BLaER1 treated with 17β-estradiol and CSF1 and Interleukin-3, amounts not matched to agents 10 nM and 100 nM (cell line): ENCODE data around the gene TCP10L.
"Not testable (repeated sequence)": the region's sequence is repeated elsewhere in the genome, so short reads cannot be mapped to it uniquely, and the experiment has no call there.

Experiments used
- H3K27ac ChIP-seq, 11 experiments: shearing (Covaris generic); formaldehyde crosslinking; 2 replicates each; pipeline ENCODE4 v1.8.1; 2022
- H3K27me3 ChIP-seq, 11 experiments: shearing (Covaris generic); formaldehyde crosslinking; 2 replicates each; pipeline ENCODE4 v1.8.1; 2022
- H3K36me3 ChIP-seq, 11 experiments: shearing (Covaris generic); formaldehyde crosslinking; 2 replicates each; pipeline ENCODE4 v1.8.1; 2022
- H3K4me1 ChIP-seq, 10 experiments: shearing (Covaris generic); formaldehyde crosslinking; 2 replicates each; pipeline ENCODE4 v1.8.1; 2022
- H3K4me2 ChIP-seq, 11 experiments: shearing (Covaris generic); formaldehyde crosslinking; 2 replicates each; pipeline ENCODE4 v1.8.1; 2022
- H3K4me3 ChIP-seq, 10 experiments: shearing (Covaris generic); formaldehyde crosslinking; 2 replicates each; pipeline ENCODE4 v1.8.1; 2022
- H3K9ac ChIP-seq, 11 experiments: shearing (Covaris generic); formaldehyde crosslinking; 2 replicates each; pipeline ENCODE4 v1.8.1; 2022
- H3K9me3 ChIP-seq, 11 experiments: shearing (Covaris generic); formaldehyde crosslinking; replicated peaks in 1 of 11; 2 replicates each; pipeline ENCODE4 v1.8.1; 2022
- H4K20me1 ChIP-seq, 11 experiments: shearing (Covaris generic); formaldehyde crosslinking; 2 replicates each; pipeline ENCODE4 v1.8.1; 2022
- Cebpa-rat ChIP-seq, 11 experiments: shearing (Covaris generic); IDR thresholded peaks; 2 replicates each; pipeline ENCODE4 v1.8.1; 2022

The TCP10L gene, protein sequence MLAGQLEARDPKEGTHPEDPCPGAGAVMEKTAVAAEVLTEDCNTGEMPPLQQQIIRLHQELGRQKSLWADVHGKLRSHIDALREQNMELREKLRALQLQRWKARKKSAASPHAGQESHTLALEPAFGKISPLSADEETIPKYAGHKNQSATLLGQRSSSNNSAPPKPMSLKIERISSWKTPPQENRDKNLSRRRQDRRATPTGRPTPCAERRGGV

GRCh38 chr21:32585042-32585710 is at the start of gene TCP10L:
Gene TCP10L (minus strand): TSS chr21:32585523. CDS start chr21:32584304, 1,219 bp downstream.
- Histone ChIP-seq H3K4me2 (no peak within 1 kb of the TSS), H3K27me3 (no peaks in the 10 kb centered on the region), H3K4me3 (no peak within 1 kb of the TSS), H3K36me3 (peaks cover 0 to 7% (median 0%) of the 10 kb centered on the region in 11 experiments; a peak in 2 of 22 replicates), H3K4me1 (no peaks in the 10 kb centered on the region), H3K27ac (no peak within 1 kb of the TSS), H4K20me1 (no peaks in the 10 kb centered on the region; a peak in 1 of 22 replicates), H3K9me3 (no peaks in the 10 kb centered on the region), H3K9ac (no peak within 1 kb of the TSS)
- no peak for TF ChIP-seq Cebpa-rat (IDR thresholded peaks at IDR 0.05)

GRCh38 chr21:32626621-32627196 is 41.4 kb upstream of the TCP10L start:
- Histone ChIP-seq H3K27me3 (no peaks in the 10 kb centered on the region), H3K4me1 (peaks cover 0 to 17% (median 8%) of the 10 kb centered on the region in 10 experiments; a peak in 11 of 20 replicates), H3K9ac (no peak overlapping the region), H3K36me3 (peaks cover 13 to 40% (median 20%) of the 10 kb centered on the region in 11 experiments), H3K4me2 (peak overlapping the region in 5 of 11 experiments; percentile 3 to 25 (median 7); a peak in 2 of 22 replicates), H3K27ac (no peak overlapping the region), H3K4me3 (0 out of 20 replicates have a peak overlapping the region, but pooled peaks of 1 of the 10 experiments have one; percentile 26), H3K9me3 (peaks cover 0 to 17% (median 12%) of the 10 kb centered on the region in 11 experiments; a peak in 19 of 22 replicates), H4K20me1 (no peaks in the 10 kb centered on the region)
- no peak for TF ChIP-seq Cebpa-rat (IDR thresholded peaks at IDR 0.05)

- not testable (repeated sequence) for H3K4me1 ChIP-seq, H3K9me3 ChIP-seq, H3K4me2 ChIP-seq, H3K27ac ChIP-seq, H4K20me1 ChIP-seq, H3K9ac ChIP-seq, H3K36me3 ChIP-seq, H3K4me3 ChIP-seq, H3K27me3 ChIP-seq
Observed at GRCh38 chr21:32618218-32618617, 32.9 kb upstream of the TCP10L start.

GRCh38 chr21:32613436-32614043 is 28.2 kb upstream of the TCP10L start:
- Histone ChIP-seq H3K9me3 (no peaks in the 10 kb centered on the region), H3K27ac (peak overlapping the region in 9 of 11 experiments; percentile 77 to 94 (median 82); a peak in 14 of 22 replicates), H3K4me1 (peaks cover 13 to 23% (median 19%) of the 10 kb centered on the region in 10 experiments), H3K9ac (peak overlapping the region in 2 of 11 experiments; percentile 86 to 87; a peak in 2 of 22 replicates), H4K20me1 (peaks cover 0 to 24% (median 0%) of the 10 kb centered on the region in 11 experiments; a peak in 7 of 22 replicates), H3K4me2 (peak overlapping the region; percentile 79 to 97 (median 90); a peak in 21 of 22 replicates), H3K36me3 (peaks cover 13 to 19% (median 16%) of the 10 kb centered on the region in 11 experiments), H3K27me3 (no peaks in the 10 kb centered on the region), H3K4me3 (peak overlapping the region in 9 of 10 experiments; percentile 84 to 99 (median 91); a peak in 15 of 20 replicates)
- no peak for TF ChIP-seq Cebpa-rat (IDR thresholded peaks at IDR 0.05)

GRCh38 chr21:32612999-32613337 is 27.6 kb upstream of the TCP10L start:
- peaks cover 17 to 25% (median 21%) of the 10 kb centered on the region in 11 experiments for H3K36me3 ChIP-seq
- TF ChIP-seq Cebpa-rat (IDR thresholded peaks at IDR 0.05) = no peak
- peak overlapping the region; percentile 77 to 94 (median 82) for H3K27ac ChIP-seq
- peak overlapping the region; percentile 73 to 89 (median 85) for H3K9ac ChIP-seq
- peak overlapping the region; percentile 81 to 99 (median 90) for H3K4me3 ChIP-seq
- no peaks in the 10 kb centered on the region for H3K27me3 ChIP-seq
- H4K20me1 ChIP-seq = peaks cover 0 to 24% (median 0%) of the 10 kb centered on the region in 11 experiments; a peak in 7 of 22 replicates
- H3K4me1 ChIP-seq = peaks cover 13 to 23% (median 19%) of the 10 kb centered on the region in 10 experiments
- peak overlapping the region; percentile 79 to 97 (median 90) for H3K4me2 ChIP-seq
- no peaks in the 10 kb centered on the region for H3K9me3 ChIP-seq

DNA sequence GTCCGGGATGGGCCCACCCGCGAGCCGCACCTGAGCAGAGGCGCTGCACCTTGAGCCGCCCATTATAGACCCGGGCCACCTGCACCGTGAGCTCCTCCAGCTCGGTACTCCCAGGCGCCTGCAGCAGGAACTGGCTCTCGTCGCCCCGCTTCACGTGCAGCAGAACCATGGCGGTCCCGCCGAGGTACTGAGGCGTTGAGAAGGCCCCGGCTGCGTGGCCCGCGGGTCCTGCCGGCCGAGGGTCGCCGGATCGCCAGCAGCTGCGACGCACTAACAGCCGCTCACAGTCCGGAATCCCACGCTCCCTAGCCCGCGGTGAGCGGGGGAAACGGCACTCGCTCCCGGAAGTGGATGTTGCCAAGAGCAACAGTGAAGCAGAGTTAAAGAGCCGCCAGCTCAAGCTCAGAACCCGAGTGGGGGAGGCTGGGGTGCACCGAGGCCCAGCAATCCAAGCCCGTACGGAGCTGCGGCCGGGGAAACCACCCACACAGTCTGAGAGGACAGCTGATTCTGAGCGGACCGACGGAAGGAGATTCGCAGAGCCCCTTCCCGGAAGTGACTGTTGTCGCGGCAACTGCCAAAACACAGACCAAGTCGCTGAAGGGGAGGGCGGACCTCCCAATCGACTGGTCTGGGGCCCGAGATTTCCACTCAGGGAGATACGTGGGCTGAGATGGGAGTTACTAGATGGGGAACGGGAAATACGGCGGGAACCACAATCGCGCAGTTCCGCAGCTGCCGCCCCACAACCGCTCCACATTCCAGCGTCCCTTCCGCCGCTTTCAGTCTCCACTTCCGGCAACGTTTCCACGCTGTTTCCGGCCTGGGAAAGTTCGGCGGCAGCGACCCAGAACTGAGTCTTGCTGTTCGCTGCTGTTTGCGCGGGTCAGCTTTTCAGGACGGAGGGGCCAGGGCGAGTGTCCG is 27.0 kb upstream of the TCP10L start, which contains the start of gene CFAP298:
Gene CFAP298, minus strand, starts transcription at position 303 of the 924 bp plus-strand sequence. Its CDS starts 134 bp downstream, at position 169.
- H3K4me2 ChIP-seq = peak within 1 kb of the TSS; percentile 79 to 99 (median 93)
- H3K9ac ChIP-seq = peak within 1 kb of the TSS; percentile 73 to 89 (median 85)
- peak within 1 kb of the TSS; percentile 81 to 99 (median 90) for H3K4me3 ChIP-seq
- H4K20me1 ChIP-seq = peaks cover 0 to 24% (median 3%) of the 10 kb centered on the region in 11 experiments; a peak in 9 of 22 replicates
- peak within 1 kb of the TSS; percentile 77 to 94 (median 82) for H3K27ac ChIP-seq
- no peak for TF ChIP-seq Cebpa-rat (IDR thresholded peaks at IDR 0.05)
- no peaks in the 10 kb centered on the region for H3K27me3 ChIP-seq
- H3K36me3 ChIP-seq = peaks cover 22 to 31% (median 28%) of the 10 kb centered on the region in 11 experiments
- no peaks in the 10 kb centered on the region for H3K9me3 ChIP-seq
- H3K4me1 ChIP-seq = peaks cover 13 to 23% (median 19%) of the 10 kb centered on the region in 10 experiments

DNA sequence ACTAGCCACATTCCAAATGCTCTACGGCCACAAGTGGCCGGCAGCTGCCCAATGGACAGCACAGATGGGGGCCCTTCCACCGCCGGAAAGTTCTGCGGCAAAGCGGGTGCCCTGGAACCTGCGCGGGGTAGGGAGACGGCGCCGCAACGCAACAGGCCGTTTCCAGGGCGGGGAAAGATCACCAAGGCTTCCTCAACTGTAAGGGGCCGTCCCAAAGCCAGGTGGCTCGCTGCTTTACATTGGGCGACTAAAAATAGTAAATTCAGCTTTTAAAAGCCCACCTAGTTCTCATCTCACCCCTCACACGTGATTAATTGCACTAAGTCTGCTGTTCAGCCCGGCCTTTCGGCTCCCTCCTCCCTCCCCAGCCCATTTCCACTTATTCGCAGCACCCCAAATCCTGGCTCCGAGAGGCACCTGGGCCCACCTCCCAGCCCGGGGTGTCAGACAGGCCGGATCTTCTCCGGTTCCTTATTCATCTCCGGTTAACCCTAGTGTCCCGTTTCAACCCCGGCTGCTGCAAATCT is 26.2 kb upstream of the TCP10L start:
- peak overlapping the region; percentile 79 to 99 (median 93) for H3K4me2 ChIP-seq
- H3K27me3 ChIP-seq = no peaks in the 10 kb centered on the region
- peak overlapping the region; percentile 81 to 99 (median 90) for H3K4me3 ChIP-seq
- H4K20me1 ChIP-seq = peaks cover 0 to 24% (median 3%) of the 10 kb centered on the region in 11 experiments; a peak in 9 of 22 replicates
- H3K9me3 ChIP-seq = no peaks in the 10 kb centered on the region
- peak overlapping the region; percentile 77 to 94 (median 82) for H3K27ac ChIP-seq
- peaks cover 13 to 23% (median 19%) of the 10 kb centered on the region in 10 experiments for H3K4me1 ChIP-seq
- no peak for TF ChIP-seq Cebpa-rat (IDR thresholded peaks at IDR 0.05)
- H3K9ac ChIP-seq = peak overlapping the region; percentile 73 to 89 (median 85)
- peaks cover 26 to 39% (median 36%) of the 10 kb centered on the region in 11 experiments for H3K36me3 ChIP-seq

- H3K9ac ChIP-seq = peak overlapping the region; percentile 73 to 89 (median 85); a peak in 20 of 22 replicates
- H4K20me1 ChIP-seq = peaks cover 0 to 29% (median 3%) of the 10 kb centered on the region in 11 experiments; a peak in 9 of 22 replicates
- H3K4me3 ChIP-seq = peak overlapping the region; percentile 81 to 99 (median 90)
- peak overlapping the region in 2 of 11 experiments; percentile 78 to 94; a peak in 4 of 22 replicates for H3K27ac ChIP-seq
- not testable (repeated sequence) for H3K9me3 ChIP-seq, H3K27me3 ChIP-seq
- H3K4me1 ChIP-seq = peaks cover 13 to 23% (median 19%) of the 10 kb centered on the region in 10 experiments
- H3K4me2 ChIP-seq = peak overlapping the region; percentile 79 to 99 (median 93)
- H3K36me3 ChIP-seq = peaks cover 31 to 45% (median 42%) of the 10 kb centered on the region in 11 experiments
Observed at GRCh38 chr21:32610940-32611339, 25.6 kb upstream of the TCP10L start.
